ENCODE results near the gene DEPP1. TPM values are rescaled to one million over a fixed set of nuclear protein-coding genes. Genes with fewer than 3 reads are reported as not detected.

Gene DEPP1
- total RNA-seq, 4 donors from 2014 or later, result 8.2 to 266 (median 52.8) TPM

GRCh38 chr10:44960088-44960460 is 18.5 kb downstream of the DEPP1 start:
- TF ChIP-seq CTCF (IDR thresholded peaks at IDR 0.05), result no peak
- TF ChIP-seq POLR2A (IDR thresholded peaks at IDR 0.05), result no peak
- H3K36me3 ChIP-seq, result no peaks in the 10 kb centered on the region
- DNase-seq, result no peak
- H3K27ac ChIP-seq, result peak overlapping the region; percentile 12 to 34
- intact Hi-C loops (cut with DNase I; ENCODE audit: low total_unique reads), result no loop called here
- H3K27me3 ChIP-seq, result no peaks in the 10 kb centered on the region
- H3K9me3 ChIP-seq, result no peaks in the 10 kb centered on the region
- H3K4me3 ChIP-seq, result peak overlapping the region; percentile 35 to 71
- H3K4me1 ChIP-seq, result peaks cover 0 to 8% of the 10 kb centered on the region in 2 donors

GRCh38 chr10:44959247-44960087 is 19.1 kb downstream of the DEPP1 start, which contains the start of gene RASSF4:
Gene RASSF4, plus strand, starts transcription at chr10:44959802. Its CDS starts 10,401 bp downstream, at chr10:44970203.
- DNase-seq, result peak; percentile 91 to 92
- Histone ChIP-seq H3K4me3 (peak within 1 kb of the TSS; percentile 61 to 71), H3K36me3 (no peaks in the 10 kb centered on the region), H3K27ac (peak within 1 kb of the TSS; percentile 75 to 86), H3K4me1 (peaks cover 0 to 8% of the 10 kb centered on the region in 2 donors), H3K9me3 (no peaks in the 10 kb centered on the region), H3K27me3 (no peaks in the 10 kb centered on the region)
- TF ChIP-seq CTCF (IDR thresholded peaks at IDR 0.05) (peak in 1 of 4 experiments; percentile 32), POLR2A (IDR thresholded peaks at IDR 0.05) (peak; percentile 53 to 85)
- intact Hi-C loops (cut with DNase I; ENCODE audit: low total_unique reads), result no loop called here

GRCh38 chr10:44958898-44959246 is 19.7 kb downstream of the DEPP1 start:
- DNase-seq, result no peak

GRCh38 chr10:44958196-44958897 is 20.3 kb downstream of the DEPP1 start:
- Histone ChIP-seq H3K36me3 (no peaks in the 10 kb centered on the region), H3K27me3 (no peaks in the 10 kb centered on the region), H3K9me3 (no peaks in the 10 kb centered on the region), H3K4me3 (peak overlapping the region; percentile 61 to 71), H3K4me1 (peaks cover 0 to 8% of the 10 kb centered on the region in 2 donors), H3K27ac (peak overlapping the region; percentile 75 to 86)
- DNase-seq, result no peak
- intact Hi-C loops (cut with DNase I; ENCODE audit: low total_unique reads), result no loop called here
- TF ChIP-seq POLR2A (IDR thresholded peaks at IDR 0.05), result no peak
- TF ChIP-seq CTCF (IDR thresholded peaks at IDR 0.05), result no peak

More at GRCh38 chr10:44958898-44959246, 19.7 kb downstream of the DEPP1 start:
- peaks cover 0 to 8% of the 10 kb centered on the region in 2 donors for H3K4me1 ChIP-seq
- H3K27ac ChIP-seq, result peak overlapping the region; percentile 75 to 86
- peak overlapping the region; percentile 61 to 71 for H3K4me3 ChIP-seq
- H3K36me3 ChIP-seq, result no peaks in the 10 kb centered on the region
- no peaks in the 10 kb centered on the region for H3K27me3 ChIP-seq
- intact Hi-C loops (cut with DNase I; ENCODE audit: low total_unique reads), result no loop called here
- TF ChIP-seq POLR2A (IDR thresholded peaks at IDR 0.05) (no peak), CTCF (IDR thresholded peaks at IDR 0.05) (no peak)
- H3K9me3 ChIP-seq, result no peaks in the 10 kb centered on the region
